ENCODE data around the gene ARFGAP3. TPM values are rescaled to one million over a fixed set of nuclear protein-coding genes. Genes with fewer than 3 reads are reported as not detected.

The ARFGAP3 gene
- total RNA-seq, 1 experiment from 2014 or later: 27.0 TPM

DNA sequence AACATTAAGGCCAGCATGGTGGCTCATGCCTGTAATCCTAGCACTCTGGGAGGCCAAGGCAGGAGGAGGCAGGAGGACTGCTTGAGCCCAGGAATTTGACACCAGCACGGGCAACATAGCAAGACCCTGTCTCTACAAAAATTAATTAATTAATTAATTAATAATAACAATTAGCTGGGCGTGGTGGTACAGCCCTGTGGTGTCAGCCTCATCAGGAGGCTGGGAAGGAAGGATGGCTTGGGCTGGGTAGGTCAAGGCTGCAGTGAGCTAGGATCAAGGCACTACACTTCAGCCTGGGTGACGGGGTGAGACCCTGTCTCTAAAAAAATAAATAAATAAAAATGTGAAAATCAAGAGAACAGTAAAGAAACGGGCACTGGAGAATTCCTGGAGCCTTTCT lies 1.4 kb downstream of the ARFGAP3 start:
- no TSS peak for BruUV-seq (replicated peaks)
- H3K27ac ChIP-seq (ENCODE audit: low read length): peak overlapping the region; percentile 82
- ATAC-seq (no peak), DNase-seq (ENCODE audit: low read depth, low spot score) (no peak)
- intact Hi-C loops (cut with micrococcal nuclease; ENCODE audit: unreplicated experiment): no loop called here
- ChIA-PET CTCF (interaction anchor here (0.7 kb wide), 1 partner anchor 157 kb away, joined by 3 read pairs; no protein-coding TSS in a partner anchor), POLR2A (no interaction called here)
- peaks cover 6% of the 10 kb centered on the region for H3K4me1 ChIP-seq (ENCODE audit: control insufficient read depth, insufficient read depth, low read length)
- peak overlapping the region; percentile 73 to 87 for H3K4me3 ChIP-seq (ENCODE audit: low read depth in 2 of 2, low read length in 2 of 2)
- H3K36me3 ChIP-seq (ENCODE audit: control insufficient read depth, insufficient read depth, low read length): no peaks in the 10 kb centered on the region
- no peaks in the 10 kb centered on the region for H3K9me3 ChIP-seq (ENCODE audit: control insufficient read depth, insufficient read depth, low read depth, low read length)
- in situ Hi-C loops (cut with HindIII; ENCODE audit: low pct_unique_long_range_greater_than_20kb, low sequenced_read_pairs): no loop called here
- no peak for TF ChIP-seq POLR2AphosphoS5 (IDR thresholded peaks at IDR 0.05; ENCODE audit: low read depth, low read length)
- TF ChIP-seq SIN3A (IDR thresholded peaks at IDR 0.05; ENCODE audit: borderline replicate concordance, insufficient read depth, low read depth, low read length): no peak
- no peak for TF ChIP-seq CTCF (IDR thresholded peaks at IDR 0.05)
- H3K27me3 ChIP-seq (ENCODE audit: control insufficient read depth, insufficient read depth, low read length): no peaks in the 10 kb centered on the region

- peak overlapping the region in 1 of 2 experiments; percentile 87; a peak in 3 of 4 replicates for H3K4me3 ChIP-seq (ENCODE audit: low read depth in 2 of 2, low read length in 2 of 2)
- no TSS peak for BruUV-seq (replicated peaks)
- ATAC-seq (no peak), DNase-seq (ENCODE audit: low read depth, low spot score) (no peak)
- intact Hi-C loops (cut with micrococcal nuclease; ENCODE audit: unreplicated experiment): no loop called here
- H3K9me3 ChIP-seq (ENCODE audit: control insufficient read depth, insufficient read depth, low read depth, low read length): no peaks in the 10 kb centered on the region
- H3K27ac ChIP-seq (ENCODE audit: low read length): peak overlapping the region; percentile 82
- ChIA-PET POLR2A (no interaction called here), CTCF (no interaction called here)
- H3K4me1 ChIP-seq (ENCODE audit: control insufficient read depth, insufficient read depth, low read length): peaks cover 6% of the 10 kb centered on the region
- TF ChIP-seq REST (IDR thresholded peaks at IDR 0.05; ENCODE audit: insufficient read depth in 1 of 2, low read depth in 2 of 2, low read length in 1 of 2): no peak
- no peak for TF ChIP-seq CTCF (IDR thresholded peaks at IDR 0.05)
- TF ChIP-seq TCF7L2 (IDR thresholded peaks at IDR 0.05; ENCODE audit: low read depth, low read length): no peak
- no peak for TF ChIP-seq POLR2AphosphoS5 (IDR thresholded peaks at IDR 0.05; ENCODE audit: low read depth, low read length)
- TF ChIP-seq SIN3A (IDR thresholded peaks at IDR 0.05; ENCODE audit: borderline replicate concordance, insufficient read depth, low read depth, low read length): no peak
- in situ Hi-C loops (cut with HindIII; ENCODE audit: low pct_unique_long_range_greater_than_20kb, low sequenced_read_pairs): no loop called here
- no peaks in the 10 kb centered on the region for H3K36me3 ChIP-seq (ENCODE audit: control insufficient read depth, insufficient read depth, low read length)
- H3K27me3 ChIP-seq (ENCODE audit: control insufficient read depth, insufficient read depth, low read length): no peaks in the 10 kb centered on the region
Measured at GRCh38 chr22:42855211-42855610, 1.9 kb downstream of the ARFGAP3 start.
